HepG2 (cell line): ENCODE data around the gene KCNH6.

Experiments used
- ARHGAP35 ChIP-seq: sonication (generic); formaldehyde crosslinking; IDR thresholded peaks from 2 replicates; pipeline ENCODE4 v1.9.0; 2022; ENCODE audit warnings: mild to moderate bottlenecking, inconsistent platforms, moderate library complexity, missing genetic modification reagents, borderline replicate concordance
- EZH2 ChIP-seq: conservative IDR thresholded peaks from 2 replicates; pipeline ENCODE4 v1.6.1; 2012; ENCODE audit warnings: mild to moderate bottlenecking, low read depth, low read length, moderate library complexity
- JUN ChIP-seq: sonication (generic); formaldehyde crosslinking; IDR thresholded peaks from 2 replicates; pipeline ENCODE4 v1.4.0; 2020; ENCODE audit warnings: mild to moderate bottlenecking, missing genetic modification reagents
- NR2F6 ChIP-seq, 2 experiments: IDR thresholded peaks; 2 replicates each; pipeline ENCODE4 v1.6.1; 2016; ENCODE audit warnings: antibody characterized with exemption in 1 of 2, mild to moderate bottlenecking in 1 of 2
- NRL ChIP-seq: sonication (generic); formaldehyde crosslinking; IDR thresholded peaks from 2 replicates; pipeline ENCODE4 v1.5.0; 2020; ENCODE audit warnings: missing genetic modification reagents, mild to moderate bottlenecking, moderate library complexity, borderline replicate concordance
- RAD21 ChIP-seq: fragments of 450-650 bp; formaldehyde crosslinking; IDR thresholded peaks from 2 replicates; pipeline ENCODE4 v1.5.0; 2020; ENCODE audit warnings: mild to moderate bottlenecking
- SRSF9 ChIP-seq: fragments of 200-400 bp; formaldehyde crosslinking; IDR thresholded peaks from 2 replicates; pipeline ENCODE4 v1.6.1; 2018; ENCODE audit warnings: borderline replicate concordance, mild to moderate bottlenecking, low read depth, low read length; ENCODE audit not compliant: insufficient read depth, poor library complexity, severe bottlenecking
- U2AF2 ChIP-seq: fragments of 200-400 bp; formaldehyde crosslinking; IDR thresholded peaks from 2 replicates; pipeline ENCODE4 v1.6.1; 2017; ENCODE audit warnings: low read depth, mild to moderate bottlenecking, low read length
- TF ChIP-seq, protein P1 (sequence below): IDR thresholded peaks from 2 replicates; pipeline ENCODE4 v1.6.1; 2016; ENCODE audit warnings: control low read depth
- TF ChIP-seq, protein P2 (sequence below): sonication (generic); formaldehyde crosslinking; IDR thresholded peaks from 2 replicates; pipeline ENCODE4 v1.8.1; 2023; ENCODE audit warnings: missing genetic modification reagents, mild to moderate bottlenecking, borderline replicate concordance
- TF ChIP-seq, protein P3 (sequence below): sonication (generic); formaldehyde crosslinking; IDR thresholded peaks from 2 replicates; pipeline ENCODE4 v1.5.0; 2020; ENCODE audit warnings: mild to moderate bottlenecking, missing genetic modification reagents, moderate library complexity
- TF ChIP-seq, protein P4 (sequence below): sonication (generic); formaldehyde crosslinking; IDR thresholded peaks from 2 replicates; pipeline ENCODE4 v1.9.0; 2022; ENCODE audit warnings: missing genetic modification reagents, mild to moderate bottlenecking, borderline replicate concordance
- TF ChIP-seq, protein P5 (sequence below): sonication (generic); formaldehyde crosslinking; IDR thresholded peaks from 2 replicates; pipeline ENCODE4 v1.8.0; 2022; ENCODE audit warnings: mild to moderate bottlenecking, missing genetic modification reagents

DNA sequence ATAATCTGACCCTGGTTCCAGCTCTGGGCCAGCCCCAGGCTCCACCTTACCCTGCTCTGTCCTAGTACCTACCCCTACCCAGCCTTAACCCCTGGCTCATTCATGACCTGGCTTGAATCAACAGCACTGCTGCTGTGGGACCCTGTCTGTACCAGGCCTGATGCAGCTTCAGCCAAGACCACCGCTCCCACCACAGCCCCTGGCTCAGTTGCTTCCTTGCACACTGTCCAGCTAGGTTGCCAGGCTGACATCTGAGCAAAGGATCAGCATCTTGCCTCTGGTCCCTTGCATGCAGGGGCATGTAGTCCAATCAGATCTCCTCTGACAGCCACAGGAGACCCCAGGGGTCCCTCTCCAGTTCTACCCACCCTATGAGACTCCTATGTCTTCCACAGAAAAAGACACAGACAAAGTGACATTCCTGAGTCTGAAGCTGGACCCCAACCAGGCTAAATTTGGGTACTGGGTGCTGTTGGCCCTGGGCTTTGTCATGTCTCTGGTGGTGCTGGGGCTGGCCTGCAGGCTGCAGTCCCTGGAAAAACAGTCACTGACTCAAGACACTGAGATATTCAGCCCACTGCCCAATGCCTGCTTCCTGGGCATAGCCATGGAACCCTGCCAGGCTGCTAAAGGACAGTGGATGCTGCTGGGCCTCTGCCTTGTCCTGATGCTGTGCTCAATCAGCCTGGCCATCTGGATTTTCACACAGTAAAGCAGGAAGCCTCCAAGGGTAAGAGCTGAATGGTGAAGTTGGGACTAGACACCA is 3.9 kb upstream of the KCNH6 start:
- TF ChIP-seq, protein P1, sequence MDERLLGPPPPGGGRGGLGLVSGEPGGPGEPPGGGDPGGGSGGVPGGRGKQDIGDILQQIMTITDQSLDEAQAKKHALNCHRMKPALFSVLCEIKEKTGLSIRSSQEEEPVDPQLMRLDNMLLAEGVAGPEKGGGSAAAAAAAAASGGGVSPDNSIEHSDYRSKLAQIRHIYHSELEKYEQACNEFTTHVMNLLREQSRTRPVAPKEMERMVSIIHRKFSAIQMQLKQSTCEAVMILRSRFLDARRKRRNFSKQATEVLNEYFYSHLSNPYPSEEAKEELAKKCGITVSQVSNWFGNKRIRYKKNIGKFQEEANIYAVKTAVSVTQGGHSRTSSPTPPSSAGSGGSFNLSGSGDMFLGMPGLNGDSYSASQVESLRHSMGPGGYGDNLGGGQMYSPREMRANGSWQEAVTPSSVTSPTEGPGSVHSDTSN (CRISPR knock-in tag): no peak
- TF ChIP-seq, protein P2, sequence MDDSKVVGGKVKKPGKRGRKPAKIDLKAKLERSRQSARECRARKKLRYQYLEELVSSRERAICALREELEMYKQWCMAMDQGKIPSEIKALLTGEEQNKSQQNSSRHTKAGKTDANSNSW (CRISPR knock-in tag): no peak
- no peak for TF ChIP-seq ARHGAP35 (CRISPR knock-in tag)
- TF ChIP-seq, protein P3, sequence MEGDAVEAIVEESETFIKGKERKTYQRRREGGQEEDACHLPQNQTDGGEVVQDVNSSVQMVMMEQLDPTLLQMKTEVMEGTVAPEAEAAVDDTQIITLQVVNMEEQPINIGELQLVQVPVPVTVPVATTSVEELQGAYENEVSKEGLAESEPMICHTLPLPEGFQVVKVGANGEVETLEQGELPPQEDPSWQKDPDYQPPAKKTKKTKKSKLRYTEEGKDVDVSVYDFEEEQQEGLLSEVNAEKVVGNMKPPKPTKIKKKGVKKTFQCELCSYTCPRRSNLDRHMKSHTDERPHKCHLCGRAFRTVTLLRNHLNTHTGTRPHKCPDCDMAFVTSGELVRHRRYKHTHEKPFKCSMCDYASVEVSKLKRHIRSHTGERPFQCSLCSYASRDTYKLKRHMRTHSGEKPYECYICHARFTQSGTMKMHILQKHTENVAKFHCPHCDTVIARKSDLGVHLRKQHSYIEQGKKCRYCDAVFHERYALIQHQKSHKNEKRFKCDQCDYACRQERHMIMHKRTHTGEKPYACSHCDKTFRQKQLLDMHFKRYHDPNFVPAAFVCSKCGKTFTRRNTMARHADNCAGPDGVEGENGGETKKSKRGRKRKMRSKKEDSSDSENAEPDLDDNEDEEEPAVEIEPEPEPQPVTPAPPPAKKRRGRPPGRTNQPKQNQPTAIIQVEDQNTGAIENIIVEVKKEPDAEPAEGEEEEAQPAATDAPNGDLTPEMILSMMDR: no peak
- no peak for TF ChIP-seq U2AF2
- TF ChIP-seq JUN (CRISPR knock-in tag): no peak
- TF ChIP-seq NR2F6 (IDR thresholded peaks at IDR 0.05): no peak
- no peak for TF ChIP-seq NR2F6 (CRISPR knock-in tag; IDR thresholded peaks at IDR 0.05)
- TF ChIP-seq, protein P4, sequence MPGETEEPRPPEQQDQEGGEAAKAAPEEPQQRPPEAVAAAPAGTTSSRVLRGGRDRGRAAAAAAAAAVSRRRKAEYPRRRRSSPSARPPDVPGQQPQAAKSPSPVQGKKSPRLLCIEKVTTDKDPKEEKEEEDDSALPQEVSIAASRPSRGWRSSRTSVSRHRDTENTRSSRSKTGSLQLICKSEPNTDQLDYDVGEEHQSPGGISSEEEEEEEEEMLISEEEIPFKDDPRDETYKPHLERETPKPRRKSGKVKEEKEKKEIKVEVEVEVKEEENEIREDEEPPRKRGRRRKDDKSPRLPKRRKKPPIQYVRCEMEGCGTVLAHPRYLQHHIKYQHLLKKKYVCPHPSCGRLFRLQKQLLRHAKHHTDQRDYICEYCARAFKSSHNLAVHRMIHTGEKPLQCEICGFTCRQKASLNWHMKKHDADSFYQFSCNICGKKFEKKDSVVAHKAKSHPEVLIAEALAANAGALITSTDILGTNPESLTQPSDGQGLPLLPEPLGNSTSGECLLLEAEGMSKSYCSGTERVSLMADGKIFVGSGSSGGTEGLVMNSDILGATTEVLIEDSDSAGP (CRISPR knock-in tag): no peak
- no peak for TF ChIP-seq NRL (CRISPR knock-in tag)
- TF ChIP-seq EZH2: no peak
- no peak for TF ChIP-seq RAD21 (CRISPR knock-in tag)
- TF ChIP-seq SRSF9: no peak
- TF ChIP-seq, protein P5, sequence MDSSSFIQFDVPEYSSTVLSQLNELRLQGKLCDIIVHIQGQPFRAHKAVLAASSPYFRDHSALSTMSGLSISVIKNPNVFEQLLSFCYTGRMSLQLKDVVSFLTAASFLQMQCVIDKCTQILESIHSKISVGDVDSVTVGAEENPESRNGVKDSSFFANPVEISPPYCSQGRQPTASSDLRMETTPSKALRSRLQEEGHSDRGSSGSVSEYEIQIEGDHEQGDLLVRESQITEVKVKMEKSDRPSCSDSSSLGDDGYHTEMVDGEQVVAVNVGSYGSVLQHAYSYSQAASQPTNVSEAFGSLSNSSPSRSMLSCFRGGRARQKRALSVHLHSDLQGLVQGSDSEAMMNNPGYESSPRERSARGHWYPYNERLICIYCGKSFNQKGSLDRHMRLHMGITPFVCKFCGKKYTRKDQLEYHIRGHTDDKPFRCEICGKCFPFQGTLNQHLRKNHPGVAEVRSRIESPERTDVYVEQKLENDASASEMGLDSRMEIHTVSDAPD (CRISPR knock-in tag): no peak
